NCI-H446 treated with DMSO at 0.1 percent for 48 hours (cell line): ENCODE results near the gene CHCHD3.
A peak's percentile ranks its signal among the peaks of the same experiment; 100 is the strongest.

Experiments
- DNase-seq: peaks from one replicate; lab custom pipeline; 2025; lab: John Stamatoyannopoulos, UW

CHCHD3 gene

GRCh38 chr7:132815696-132816311 lies 266.1 kb downstream of the CHCHD3 start:
- DNase-seq: peak; percentile 41

- no peak for DNase-seq
Measured at GRCh38 chr7:132815130-132815529, 266.8 kb downstream of the CHCHD3 start.

- DNase-seq: no peak
Measured at GRCh38 chr7:132810561-132810960, 271.3 kb downstream of the CHCHD3 start.

GRCh38 chr7:132806834-132807233 lies 275.1 kb downstream of the CHCHD3 start:
- DNase-seq: no peak

GRCh38 chr7:132805766-132806165 lies 276.1 kb downstream of the CHCHD3 start:
- DNase-seq: no peak

GRCh38 chr7:132804849-132805485 lies 276.9 kb downstream of the CHCHD3 start:
- no peak for DNase-seq

- DNase-seq: no peak
Measured at GRCh38 chr7:132800522-132800921, 281.4 kb downstream of the CHCHD3 start.

- no peak for DNase-seq
Measured at GRCh38 chr7:132799081-132799413, 282.8 kb downstream of the CHCHD3 start.

GRCh38 chr7:132797152-132797551 lies 284.7 kb downstream of the CHCHD3 start:
- DNase-seq: no peak

- no peak for DNase-seq
Measured at GRCh38 chr7:132793474-132793873, 288.4 kb downstream of the CHCHD3 start.

- DNase-seq: no peak
Measured at GRCh38 chr7:132791036-132791435, 290.9 kb downstream of the CHCHD3 start.

GRCh38 chr7:132790104-132790503 lies 291.8 kb downstream of the CHCHD3 start:
- DNase-seq: no peak

GRCh38 chr7:132789281-132789680 lies 292.6 kb downstream of the CHCHD3 start:
- DNase-seq: no peak

- no peak for DNase-seq
Measured at GRCh38 chr7:132785870-132786269, 296.0 kb downstream of the CHCHD3 start.

- no peak for DNase-seq
Measured at GRCh38 chr7:132784406-132784805, 297.5 kb downstream of the CHCHD3 start.

GRCh38 chr7:132783824-132784223 lies 298.1 kb downstream of the CHCHD3 start:
- DNase-seq: peak; percentile 0

- no peak for DNase-seq
Measured at GRCh38 chr7:132782777-132783640, 298.9 kb downstream of the CHCHD3 start.

- DNase-seq: no peak
Measured at GRCh38 chr7:132780822-132781221, 301.1 kb downstream of the CHCHD3 start.

GRCh38 chr7:132779164-132779563 lies 302.7 kb downstream of the CHCHD3 start:
- no peak for DNase-seq

GRCh38 chr7:132778761-132779160 lies 303.1 kb downstream of the CHCHD3 start:
- no peak for DNase-seq

- DNase-seq: no peak
Measured at GRCh38 chr7:132777956-132778355, 303.9 kb downstream of the CHCHD3 start.

- DNase-seq: no peak
Measured at GRCh38 chr7:132777414-132777813, 304.5 kb downstream of the CHCHD3 start.

- DNase-seq: no peak
Measured at GRCh38 chr7:132776048-132776620, 305.8 kb downstream of the CHCHD3 start.
